ENCODE data around the gene TMIE. TPM values are rescaled to one million over a fixed set of nuclear protein-coding genes. Genes with fewer than 3 reads are reported as not detected.

Gene TMIE
- total RNA-seq, 1 donor from 2014 or later = 0.44 TPM

GRCh38 chr3:46676601-46677410, 24.4 kb upstream of the TMIE start:
- no peaks in the 10 kb centered on the region for H3K36me3 Mint-ChIP-seq (ENCODE audit: low read depth)
- H3K27me3 Mint-ChIP-seq = peaks cover 8% of the 10 kb centered on the region
- no peak overlapping the region for H3K4me3 Mint-ChIP-seq
- TF ChIP-seq CTCF (IDR thresholded peaks at IDR 0.05) = no peak
- POLR2A ChIA-PET = no interaction called here
- no peak for DNase-seq
- H3K27ac Mint-ChIP-seq = no peak overlapping the region
- intact Hi-C loops (cut with micrococcal nuclease) = no loop called here
- CTCF ChIA-PET = no interaction called here
- H3K9me3 Mint-ChIP-seq = no peaks in the 10 kb centered on the region
- no peaks in the 10 kb centered on the region for H3K4me1 Mint-ChIP-seq
- ATAC-seq (ENCODE audit: low read depth) = no peak

- TF ChIP-seq CTCF (IDR thresholded peaks at IDR 0.05) = no peak
- intact Hi-C loops (cut with micrococcal nuclease) = no loop called here
- Mint-ChIP-seq H3K27ac (no peak overlapping the region), H3K4me3 (no peak overlapping the region), H3K27me3 (peaks cover 8% of the 10 kb centered on the region), H3K9me3 (no peaks in the 10 kb centered on the region), H3K4me1 (no peaks in the 10 kb centered on the region), H3K36me3 (ENCODE audit: low read depth) (no peaks in the 10 kb centered on the region)
- ATAC-seq (ENCODE audit: low read depth) = no peak
- CTCF ChIA-PET = no interaction called here
- POLR2A ChIA-PET = no interaction called here
- no peak for DNase-seq
These were observed 23.8 kb upstream of the TMIE start for GRCh38 chr3:46677411-46677726.

GRCh38 chr3:46678280-46678679, 22.9 kb upstream of the TMIE start:
- ChIA-PET POLR2A (no interaction called here), CTCF (no interaction called here)
- no peak for ATAC-seq (ENCODE audit: low read depth)
- TF ChIP-seq CTCF (IDR thresholded peaks at IDR 0.05) = no peak
- H3K36me3 Mint-ChIP-seq (ENCODE audit: low read depth) = no peaks in the 10 kb centered on the region
- no peaks in the 10 kb centered on the region for H3K4me1 Mint-ChIP-seq
- peaks cover 8% of the 10 kb centered on the region for H3K27me3 Mint-ChIP-seq
- H3K9me3 Mint-ChIP-seq = no peaks in the 10 kb centered on the region
- DNase-seq = no peak
- intact Hi-C loops (cut with micrococcal nuclease) = no loop called here
- no peak overlapping the region for H3K4me3 Mint-ChIP-seq
- no peak overlapping the region for H3K27ac Mint-ChIP-seq

GRCh38 chr3:46679681-46680080, 21.5 kb upstream of the TMIE start:
- intact Hi-C loops (cut with micrococcal nuclease) = no loop called here
- Mint-ChIP-seq H3K27me3 (no peaks in the 10 kb centered on the region), H3K36me3 (ENCODE audit: low read depth) (no peaks in the 10 kb centered on the region), H3K27ac (no peak overlapping the region), H3K4me1 (no peaks in the 10 kb centered on the region), H3K4me3 (no peak overlapping the region), H3K9me3 (no peaks in the 10 kb centered on the region)
- no peak for DNase-seq
- TF ChIP-seq CTCF (IDR thresholded peaks at IDR 0.05) = no peak
- no peak for ATAC-seq (ENCODE audit: low read depth)
- ChIA-PET POLR2A (no interaction called here), CTCF (no interaction called here)

GRCh38 chr3:46680298-46680826, 20.8 kb upstream of the TMIE start:
- CTCF ChIA-PET = no interaction called here
- Mint-ChIP-seq H3K4me3 (no peak overlapping the region), H3K9me3 (no peaks in the 10 kb centered on the region), H3K27me3 (no peaks in the 10 kb centered on the region), H3K4me1 (no peaks in the 10 kb centered on the region), H3K36me3 (ENCODE audit: low read depth) (no peaks in the 10 kb centered on the region), H3K27ac (no peak overlapping the region)
- POLR2A ChIA-PET = no interaction called here
- intact Hi-C loops (cut with micrococcal nuclease) = no loop called here
- DNase-seq = no peak
- TF ChIP-seq CTCF (IDR thresholded peaks at IDR 0.05) = no peak
- ATAC-seq (ENCODE audit: low read depth) = no peak

Data from activated B cell treated with CpG ODN at 0.5 μM for 24 hours (primary cell).